Measurements from ENCODE around the gene MEPCE. TPM values are rescaled to one million over a fixed set of nuclear protein-coding genes. Genes with fewer than 3 reads are reported as not detected.

MEPCE gene
- total RNA-seq, 2 donors from 2014 or later: 32.9 to 48.0 TPM

GRCh38 chr7:100401811-100402210 is 27.8 kb upstream of the MEPCE start:
- H3K27me3 ChIP-seq (ENCODE audit: control insufficient read depth, insufficient read depth, low read length, poor library complexity, severe bottlenecking): no peaks in the 10 kb centered on the region
- H3K4me3 ChIP-seq (ENCODE audit: low read length): no peak overlapping the region
- Mint-ChIP-seq H3K27me3 (ENCODE audit: insufficient read depth) (peaks cover 42% of the 10 kb centered on the region), H3K9me3 (no peaks in the 10 kb centered on the region), H3K36me3 (ENCODE audit: low read depth) (no peaks in the 10 kb centered on the region), H3K4me3 (no peak overlapping the region), H3K4me1 (peaks cover 2% of the 10 kb centered on the region), H3K27ac (no peak overlapping the region)
- 89 to 97% methylated on average over 5 of the region's 5 CpGs for WGBS, 2 experiments (ENCODE audit: insufficient coverage in 1 of 2, insufficient read length in 1 of 2)
- H3K9me3 ChIP-seq (ENCODE audit: control insufficient read depth, low read length): no peaks in the 10 kb centered on the region
- H3K36me3 ChIP-seq (ENCODE audit: control insufficient read depth, insufficient read depth, low read length): no peaks in the 10 kb centered on the region
- H3K9ac ChIP-seq (ENCODE audit: extremely low read depth, low read length, poor library complexity, severe bottlenecking): no peak overlapping the region
- DNase-seq: no peak
- H3K4me1 ChIP-seq (ENCODE audit: control insufficient read depth, insufficient read depth, low read length): no peaks in the 10 kb centered on the region
- TF ChIP-seq, protein P1, sequence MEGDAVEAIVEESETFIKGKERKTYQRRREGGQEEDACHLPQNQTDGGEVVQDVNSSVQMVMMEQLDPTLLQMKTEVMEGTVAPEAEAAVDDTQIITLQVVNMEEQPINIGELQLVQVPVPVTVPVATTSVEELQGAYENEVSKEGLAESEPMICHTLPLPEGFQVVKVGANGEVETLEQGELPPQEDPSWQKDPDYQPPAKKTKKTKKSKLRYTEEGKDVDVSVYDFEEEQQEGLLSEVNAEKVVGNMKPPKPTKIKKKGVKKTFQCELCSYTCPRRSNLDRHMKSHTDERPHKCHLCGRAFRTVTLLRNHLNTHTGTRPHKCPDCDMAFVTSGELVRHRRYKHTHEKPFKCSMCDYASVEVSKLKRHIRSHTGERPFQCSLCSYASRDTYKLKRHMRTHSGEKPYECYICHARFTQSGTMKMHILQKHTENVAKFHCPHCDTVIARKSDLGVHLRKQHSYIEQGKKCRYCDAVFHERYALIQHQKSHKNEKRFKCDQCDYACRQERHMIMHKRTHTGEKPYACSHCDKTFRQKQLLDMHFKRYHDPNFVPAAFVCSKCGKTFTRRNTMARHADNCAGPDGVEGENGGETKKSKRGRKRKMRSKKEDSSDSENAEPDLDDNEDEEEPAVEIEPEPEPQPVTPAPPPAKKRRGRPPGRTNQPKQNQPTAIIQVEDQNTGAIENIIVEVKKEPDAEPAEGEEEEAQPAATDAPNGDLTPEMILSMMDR (conservative IDR thresholded peaks at IDR 0.05): no peak
- H3K27ac ChIP-seq (ENCODE audit: low read depth, low read length): no peak overlapping the region

GRCh38 chr7:100402241-100402640 is 27.4 kb upstream of the MEPCE start:
- H3K4me1 ChIP-seq (ENCODE audit: control insufficient read depth, insufficient read depth, low read length): no peaks in the 10 kb centered on the region
- Mint-ChIP-seq H3K36me3 (ENCODE audit: low read depth) (no peaks in the 10 kb centered on the region), H3K27ac (no peak overlapping the region), H3K9me3 (no peaks in the 10 kb centered on the region), H3K4me1 (peaks cover 5% of the 10 kb centered on the region), H3K27me3 (ENCODE audit: insufficient read depth) (peaks cover 39% of the 10 kb centered on the region), H3K4me3 (no peak overlapping the region)
- no peaks in the 10 kb centered on the region for H3K9me3 ChIP-seq (ENCODE audit: control insufficient read depth, low read length)
- WGBS, 2 experiments (ENCODE audit: insufficient coverage in 1 of 2, insufficient read length in 1 of 2): 95% methylated on average over 2 of the region's 2 CpGs; no CpG with 5 or more reads in 1 of the 2 experiments
- H3K4me3 ChIP-seq (ENCODE audit: low read length): no peak overlapping the region
- H3K9ac ChIP-seq (ENCODE audit: extremely low read depth, low read length, poor library complexity, severe bottlenecking): no peak overlapping the region
- no peak for DNase-seq
- no peak overlapping the region for H3K27ac ChIP-seq (ENCODE audit: low read depth, low read length)
- TF ChIP-seq, protein P1 (conservative IDR thresholded peaks at IDR 0.05): no peak
- no peaks in the 10 kb centered on the region for H3K27me3 ChIP-seq (ENCODE audit: control insufficient read depth, insufficient read depth, low read length, poor library complexity, severe bottlenecking)
- no peaks in the 10 kb centered on the region for H3K36me3 ChIP-seq (ENCODE audit: control insufficient read depth, insufficient read depth, low read length)

GRCh38 chr7:100406767-100407166 is 22.9 kb upstream of the MEPCE start:
- H3K36me3 ChIP-seq (ENCODE audit: control insufficient read depth, insufficient read depth, low read length): no peaks in the 10 kb centered on the region
- no peak overlapping the region for H3K4me3 ChIP-seq (ENCODE audit: low read length)
- WGBS, 2 experiments (ENCODE audit: insufficient coverage in 1 of 2, insufficient read length in 1 of 2): 76 to 81% methylated on average over 3 to 6 of the region's 6 CpGs
- Mint-ChIP-seq H3K4me1 (peaks cover 5% of the 10 kb centered on the region), H3K4me3 (no peak overlapping the region), H3K36me3 (ENCODE audit: low read depth) (no peaks in the 10 kb centered on the region), H3K27ac (no peak overlapping the region), H3K27me3 (ENCODE audit: insufficient read depth) (peaks cover 18% of the 10 kb centered on the region), H3K9me3 (no peaks in the 10 kb centered on the region)
- H3K9me3 ChIP-seq (ENCODE audit: control insufficient read depth, low read length): no peaks in the 10 kb centered on the region
- H3K27ac ChIP-seq (ENCODE audit: low read depth, low read length): no peak overlapping the region
- TF ChIP-seq, protein P1 (conservative IDR thresholded peaks at IDR 0.05): no peak
- H3K9ac ChIP-seq (ENCODE audit: extremely low read depth, low read length, poor library complexity, severe bottlenecking): no peak overlapping the region
- H3K4me1 ChIP-seq (ENCODE audit: control insufficient read depth, insufficient read depth, low read length): no peaks in the 10 kb centered on the region
- no peak for DNase-seq
- peaks cover 25% of the 10 kb centered on the region for H3K27me3 ChIP-seq (ENCODE audit: control insufficient read depth, insufficient read depth, low read length, poor library complexity, severe bottlenecking)

Measured in endodermal cell (in vitro differentiated cells).